ENCODE results near the gene LMAN1L.
A peak's percentile ranks its signal among the peaks of the same experiment; 100 is the strongest.

Gene LMAN1L

GRCh38 chr15:74775894-74776293 is 36.7 kb upstream of the LMAN1L start:
- no peak overlapping the region for H3K27ac ChIP-seq (ENCODE audit: low read depth, low read length)
- no peaks in the 10 kb centered on the region for H3K9me3 ChIP-seq (ENCODE audit: insufficient read depth, low read depth, low read length)
- no peaks in the 10 kb centered on the region for H3K36me3 ChIP-seq (ENCODE audit: insufficient read depth, low read length)
- H3K27me3 ChIP-seq (ENCODE audit: insufficient read depth, low read length), result peaks cover 10% of the 10 kb centered on the region
- no peak overlapping the region for H3K4me3 ChIP-seq (ENCODE audit: low read length)
- H3K4me1 ChIP-seq (ENCODE audit: insufficient read depth, low read length), result peaks cover 30% of the 10 kb centered on the region
- 94% methylated on average over 4 of the region's 4 CpGs for WGBS
- no peak overlapping the region for H3K9ac ChIP-seq (ENCODE audit: low read depth, low read length)

- no peaks in the 10 kb centered on the region for H3K9me3 ChIP-seq (ENCODE audit: insufficient read depth, low read depth, low read length)
- no peak overlapping the region for H3K27ac ChIP-seq (ENCODE audit: low read depth, low read length)
- peaks cover 37% of the 10 kb centered on the region for H3K4me1 ChIP-seq (ENCODE audit: insufficient read depth, low read length)
- no peaks in the 10 kb centered on the region for H3K36me3 ChIP-seq (ENCODE audit: insufficient read depth, low read length)
- peaks cover 18% of the 10 kb centered on the region for H3K27me3 ChIP-seq (ENCODE audit: insufficient read depth, low read length)
- no peak overlapping the region for H3K4me3 ChIP-seq (ENCODE audit: low read length)
- 30% methylated on average over 13 of the region's 13 CpGs for WGBS
- no peak overlapping the region for H3K9ac ChIP-seq (ENCODE audit: low read depth, low read length)
Observed at GRCh38 chr15:74776821-74777768, 35.5 kb upstream of the LMAN1L start.

- WGBS, result 80% methylated on average over 6 of the region's 6 CpGs
- Histone ChIP-seq H3K9me3 (ENCODE audit: insufficient read depth, low read depth, low read length) (no peaks in the 10 kb centered on the region), H3K4me1 (ENCODE audit: insufficient read depth, low read length) (peaks cover 35% of the 10 kb centered on the region), H3K27me3 (ENCODE audit: insufficient read depth, low read length) (peaks cover 22% of the 10 kb centered on the region), H3K36me3 (ENCODE audit: insufficient read depth, low read length) (no peaks in the 10 kb centered on the region), H3K27ac (ENCODE audit: low read depth, low read length) (no peak overlapping the region), H3K9ac (ENCODE audit: low read depth, low read length) (no peak overlapping the region), H3K4me3 (ENCODE audit: low read length) (no peak overlapping the region)
Observed at GRCh38 chr15:74777769-74778598, 34.7 kb upstream of the LMAN1L start.

- Histone ChIP-seq H3K4me1 (ENCODE audit: insufficient read depth, low read length) (peaks cover 34% of the 10 kb centered on the region), H3K9ac (ENCODE audit: low read depth, low read length) (no peak overlapping the region), H3K27ac (ENCODE audit: low read depth, low read length) (no peak overlapping the region)
Observed at GRCh38 chr15:74778599-74778970, 34.0 kb upstream of the LMAN1L start.

GRCh38 chr15:74779162-74779648 is 33.4 kb upstream of the LMAN1L start:
- H3K9me3 ChIP-seq (ENCODE audit: insufficient read depth, low read depth, low read length), result no peaks in the 10 kb centered on the region
- H3K4me3 ChIP-seq (ENCODE audit: low read length), result no peak overlapping the region
- H3K4me1 ChIP-seq (ENCODE audit: insufficient read depth, low read length), result peaks cover 30% of the 10 kb centered on the region; the same call in 1 of the 2 replicates
- H3K9ac ChIP-seq (ENCODE audit: low read depth, low read length), result no peak overlapping the region
- no peak overlapping the region for H3K27ac ChIP-seq (ENCODE audit: low read depth, low read length)
- peaks cover 22% of the 10 kb centered on the region for H3K27me3 ChIP-seq (ENCODE audit: insufficient read depth, low read length)
- no peaks in the 10 kb centered on the region for H3K36me3 ChIP-seq (ENCODE audit: insufficient read depth, low read length)
- 93% methylated on average over 7 of the region's 7 CpGs for WGBS

More at GRCh38 chr15:74778599-74778970, 34.0 kb upstream of the LMAN1L start:
- WGBS, result 83% methylated on average over 4 of the region's 5 CpGs
- Histone ChIP-seq H3K27me3 (ENCODE audit: insufficient read depth, low read length) (peaks cover 22% of the 10 kb centered on the region), H3K9me3 (ENCODE audit: insufficient read depth, low read depth, low read length) (no peaks in the 10 kb centered on the region), H3K36me3 (ENCODE audit: insufficient read depth, low read length) (no peaks in the 10 kb centered on the region), H3K4me3 (ENCODE audit: low read length) (no peak overlapping the region)

- 65% methylated on average over 16 of the region's 16 CpGs for WGBS
- Histone ChIP-seq H3K27me3 (ENCODE audit: insufficient read depth, low read length) (peaks cover 22% of the 10 kb centered on the region), H3K36me3 (ENCODE audit: insufficient read depth, low read length) (no peaks in the 10 kb centered on the region), H3K4me1 (ENCODE audit: insufficient read depth, low read length) (peaks cover 30% of the 10 kb centered on the region; the same call in 1 of the 2 replicates), H3K27ac (ENCODE audit: low read depth, low read length) (no peak overlapping the region), H3K9ac (ENCODE audit: low read depth, low read length) (no peak overlapping the region), H3K4me3 (ENCODE audit: low read length) (peak overlapping the region; percentile 82), H3K9me3 (ENCODE audit: insufficient read depth, low read depth, low read length) (no peaks in the 10 kb centered on the region)
Observed at GRCh38 chr15:74780523-74781430, 31.9 kb upstream of the LMAN1L start.

- no peak within 1 kb of the TSS; the same call in 1 of the 2 replicates for H3K27ac ChIP-seq (ENCODE audit: low read depth, low read length)
- H3K9me3 ChIP-seq (ENCODE audit: insufficient read depth, low read depth, low read length), result no peaks in the 10 kb centered on the region
- H3K27me3 ChIP-seq (ENCODE audit: insufficient read depth, low read length), result peaks cover 22% of the 10 kb centered on the region
- H3K36me3 ChIP-seq (ENCODE audit: insufficient read depth, low read length), result no peaks in the 10 kb centered on the region
- peak within 1 kb of the TSS; percentile 75 for H3K9ac ChIP-seq (ENCODE audit: low read depth, low read length)
- H3K4me3 ChIP-seq (ENCODE audit: low read length), result peak within 1 kb of the TSS; percentile 82
- WGBS, result 2% methylated on average over 74 of the region's 74 CpGs
- H3K4me1 ChIP-seq (ENCODE audit: insufficient read depth, low read length), result peaks cover 29% of the 10 kb centered on the region; the same call in 1 of the 2 replicates
Observed at GRCh38 chr15:74781431-74782258, 31.0 kb upstream of the LMAN1L start, which contains the start of gene CSK. CSK (plus strand) TSS chr15:74782080; CDS start chr15:74798298, 16,218 bp downstream.

GRCh38 chr15:74782259-74783071 is 30.2 kb upstream of the LMAN1L start:
- no peaks in the 10 kb centered on the region for H3K9me3 ChIP-seq (ENCODE audit: insufficient read depth, low read depth, low read length)
- H3K9ac ChIP-seq (ENCODE audit: low read depth, low read length), result peak overlapping the region; percentile 75
- H3K4me3 ChIP-seq (ENCODE audit: low read length), result peak overlapping the region; percentile 82
- peaks cover 22% of the 10 kb centered on the region for H3K27me3 ChIP-seq (ENCODE audit: insufficient read depth, low read length)
- H3K36me3 ChIP-seq (ENCODE audit: insufficient read depth, low read length), result no peaks in the 10 kb centered on the region
- peaks cover 23% of the 10 kb centered on the region; the same call in 1 of the 2 replicates for H3K4me1 ChIP-seq (ENCODE audit: insufficient read depth, low read length)
- no peak overlapping the region; the same call in 1 of the 2 replicates for H3K27ac ChIP-seq (ENCODE audit: low read depth, low read length)
- under 1% methylated on average over 60 of the region's 72 CpGs for WGBS

- Histone ChIP-seq H3K27me3 (ENCODE audit: insufficient read depth, low read length) (peaks cover 22% of the 10 kb centered on the region), H3K4me3 (ENCODE audit: low read length) (peak overlapping the region; percentile 82), H3K27ac (ENCODE audit: low read depth, low read length) (no peak overlapping the region), H3K36me3 (ENCODE audit: insufficient read depth, low read length) (no peaks in the 10 kb centered on the region), H3K9me3 (ENCODE audit: insufficient read depth, low read depth, low read length) (no peaks in the 10 kb centered on the region), H3K9ac (ENCODE audit: low read depth, low read length) (peak overlapping the region; percentile 55; the same call in 1 of the 2 replicates), H3K4me1 (ENCODE audit: insufficient read depth, low read length) (peaks cover 24% of the 10 kb centered on the region)
- 41% methylated on average over 13 of the region's 13 CpGs for WGBS
Observed at GRCh38 chr15:74783072-74783807, 29.4 kb upstream of the LMAN1L start.
